ENCODE results near the gene LMO3. TPM values are rescaled to one million over a fixed set of nuclear protein-coding genes. Genes with fewer than 3 reads are reported as not detected.

LMO3 gene
- total and polyA plus RNA-seq, 2 of the 13 experiments (the other 11 are each of a cell fraction or from before 2014, with no cell fraction given): not detected

- intact Hi-C loops (cut with micrococcal nuclease; ENCODE audit: unreplicated experiment) (no loop called here), in situ Hi-C loops (cut with HindIII; ENCODE audit: extremely low pct_ligation_motif_present, low pct_unique_long_range_greater_than_20kb) (no loop called here)
- H3K4me2 ChIP-seq (ENCODE audit: low read depth, low read length): no peak overlapping the region
- H4K20me1 ChIP-seq (ENCODE audit: insufficient read depth, low read length): no peaks in the 10 kb centered on the region
- 79% methylated on average over 6 of the region's 6 CpGs for WGBS (ENCODE audit: low lambda C conversion rate)
- ChIA-PET POLR2A (no interaction called here), CTCF (ENCODE audit: low intra/inter-chr PET ratio, low total read pairs) (no interaction called here)
- H2AFZ ChIP-seq (ENCODE audit: low read length): no peak overlapping the region
- H3K27me3 ChIP-seq (ENCODE audit: control insufficient read depth in 1 of 2, insufficient read depth in 2 of 2, low read length in 2 of 2): no peaks in the 10 kb centered on the region
- ATAC-seq (no peak), DNase-seq (ENCODE audit: low spot score) (no peak), FAIRE-seq (no peak)
- no peaks in the 10 kb centered on the region for H3K36me3 ChIP-seq (replicated peaks in 1 of 2; ENCODE audit: control insufficient read depth in 1 of 2, insufficient read depth in 2 of 2, low read length in 2 of 2)
- no peak overlapping the region for H3K9ac ChIP-seq (ENCODE audit: insufficient read depth, low read depth, low read length)
- H3K9me3 ChIP-seq (ENCODE audit: low read length): no peaks in the 10 kb centered on the region
- H3K27ac ChIP-seq (ENCODE audit: extremely low read length, insufficient read depth, low read length): no peak overlapping the region
- no peaks in the 10 kb centered on the region for H3K79me2 ChIP-seq (ENCODE audit: insufficient read depth, low read length)
- no peak for TF ChIP-seq ZUFSP (CRISPR knock-in tag; IDR thresholded peaks at IDR 0.05; ENCODE audit: borderline replicate concordance)
- no peak for TF ChIP-seq SNAPC4 (CRISPR knock-in tag; IDR thresholded peaks at IDR 0.05)
- TF ChIP-seq SRSF1 (optimal IDR thresholded peaks at IDR 0.05; ENCODE audit: low read depth, low read length): no peak
- no peak for TF ChIP-seq ZNF720 (CRISPR knock-in tag; IDR thresholded peaks at IDR 0.05)
- TF ChIP-seq KLF6 (CRISPR knock-in tag; IDR thresholded peaks at IDR 0.05): no peak
- no peak for TF ChIP-seq TEF (CRISPR knock-in tag; IDR thresholded peaks at IDR 0.05)
- TF ChIP-seq ZBTB39 (CRISPR knock-in tag; IDR thresholded peaks at IDR 0.05): no peak
- TF ChIP-seq PCBP1 (IDR thresholded peaks at IDR 0.05; ENCODE audit: borderline replicate concordance, low read depth, low read length): no peak
- TF ChIP-seq SETDB1 (CRISPR knock-in tag; IDR thresholded peaks at IDR 0.05; ENCODE audit: borderline replicate concordance): no peak
- TF ChIP-seq, protein P1, sequence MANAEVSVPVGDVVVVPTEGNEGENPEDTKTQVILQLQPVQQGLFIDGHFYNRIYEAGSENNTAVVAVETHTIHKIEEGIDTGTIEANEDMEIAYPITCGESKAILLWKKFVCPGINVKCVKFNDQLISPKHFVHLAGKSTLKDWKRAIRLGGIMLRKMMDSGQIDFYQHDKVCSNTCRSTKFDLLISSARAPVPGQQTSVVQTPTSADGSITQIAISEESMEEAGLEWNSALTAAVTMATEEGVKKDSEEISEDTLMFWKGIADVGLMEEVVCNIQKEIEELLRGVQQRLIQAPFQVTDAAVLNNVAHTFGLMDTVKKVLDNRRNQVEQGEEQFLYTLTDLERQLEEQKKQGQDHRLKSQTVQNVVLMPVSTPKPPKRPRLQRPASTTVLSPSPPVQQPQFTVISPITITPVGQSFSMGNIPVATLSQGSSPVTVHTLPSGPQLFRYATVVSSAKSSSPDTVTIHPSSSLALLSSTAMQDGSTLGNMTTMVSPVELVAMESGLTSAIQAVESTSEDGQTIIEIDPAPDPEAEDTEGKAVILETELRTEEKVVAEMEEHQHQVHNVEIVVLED (CRISPR knock-in tag; IDR thresholded peaks at IDR 0.05; ENCODE audit: borderline replicate concordance): no peak
- TF ChIP-seq TOPORS (CRISPR knock-in tag; IDR thresholded peaks at IDR 0.05): no peak
- TF ChIP-seq RFXANK (CRISPR knock-in tag; IDR thresholded peaks at IDR 0.05): no peak
- no peak for TF ChIP-seq CENPX (CRISPR knock-in tag; IDR thresholded peaks at IDR 0.05)
- TF ChIP-seq ATF1 (CRISPR knock-in tag; IDR thresholded peaks at IDR 0.05): no peak
- no peaks in the 10 kb centered on the region for H3K4me1 ChIP-seq (ENCODE audit: insufficient read depth, low read length)
- BruUV-seq (replicated peaks): no TSS peak
- H3K4me3 ChIP-seq (replicated peaks in 1 of 3; ENCODE audit: insufficient read depth in 1 of 3, low read depth in 2 of 3, low read length in 3 of 3): no peak overlapping the region
These were observed 17.1 kb downstream of the LMO3 start for GRCh38 chr12:16588812-16589211.

Measured in HepG2 (cell line).